ENCODE results near the gene NUBPL.
"Not testable (repeated sequence)": the region's sequence is repeated elsewhere in the genome, so short reads cannot be mapped to it uniquely, and the experiment has no call there.

Gene NUBPL

GRCh38 chr14:31749275-31749674, 188.1 kb downstream of the NUBPL start:
- DNase-seq = no peak

- DNase-seq = not testable (repeated sequence)
These were observed 189.8 kb downstream of the NUBPL start for GRCh38 chr14:31751047-31751446.

GRCh38 chr14:31752867-31753661, 191.9 kb downstream of the NUBPL start:
- no peak for DNase-seq

- DNase-seq = no peak
These were observed 197.7 kb downstream of the NUBPL start for GRCh38 chr14:31758941-31759340.

GRCh38 chr14:31760277-31760676, 199.1 kb downstream of the NUBPL start:
- DNase-seq = no peak

GRCh38 chr14:31761325-31761724, 200.1 kb downstream of the NUBPL start:
- no peak for DNase-seq

- no peak for DNase-seq
These were observed 201.8 kb downstream of the NUBPL start for GRCh38 chr14:31763041-31763440.

GRCh38 chr14:31766315-31766892, 205.2 kb downstream of the NUBPL start:
- no peak for DNase-seq

GRCh38 chr14:31768355-31768754, 207.2 kb downstream of the NUBPL start:
- DNase-seq = no peak

- no peak for DNase-seq
These were observed 209.1 kb downstream of the NUBPL start for GRCh38 chr14:31770271-31770670.

GRCh38 chr14:31774567-31774966, 213.4 kb downstream of the NUBPL start:
- DNase-seq = no peak

GRCh38 chr14:31777312-31777711, 216.1 kb downstream of the NUBPL start:
- DNase-seq = no peak

- DNase-seq = no peak
These were observed 220.4 kb downstream of the NUBPL start for GRCh38 chr14:31781578-31781977.

- DNase-seq = peak; percentile 60
These were observed 224.4 kb downstream of the NUBPL start for GRCh38 chr14:31785574-31785973.

- no peak for DNase-seq
These were observed 226.2 kb downstream of the NUBPL start for GRCh38 chr14:31787377-31787776.

GRCh38 chr14:31788340-31788739, 227.1 kb downstream of the NUBPL start:
- no peak for DNase-seq

GRCh38 chr14:31792726-31793125, 231.5 kb downstream of the NUBPL start:
- no peak for DNase-seq

- not testable (repeated sequence) for DNase-seq
These were observed 236.7 kb downstream of the NUBPL start for GRCh38 chr14:31797946-31798345.

GRCh38 chr14:31802838-31803237, 241.6 kb downstream of the NUBPL start:
- DNase-seq = no peak

- no peak for DNase-seq
These were observed 245.0 kb downstream of the NUBPL start for GRCh38 chr14:31806249-31806648.

GRCh38 chr14:31811693-31812628, 250.8 kb downstream of the NUBPL start:
- DNase-seq = not testable (repeated sequence)

GRCh38 chr14:31813724-31814490, 252.7 kb downstream of the NUBPL start:
- DNase-seq = not testable (repeated sequence)

GRCh38 chr14:31819281-31819680, 258.1 kb downstream of the NUBPL start:
- no peak for DNase-seq

All from COR-L47 (cell line).